Omental fat pad (tissue), 4 donors: ENCODE results near the gene SMAP2. TPM values are rescaled to one million over a fixed set of nuclear protein-coding genes. Genes with fewer than 3 reads are reported as not detected.

Experiments used
- ATAC-seq: fragments of 150-250 bp; one replicate; pipeline ENCODE4 v1.9.1; 2016; ENCODE audit warnings: mild to moderate bottlenecking, moderate library complexity; ENCODE audit not compliant: low FRiP score
- DNase-seq: peaks from one replicate; pipeline ENCODE4 v3.0.0-alpha.2; 2019; ENCODE audit warnings: low spot score
- CTCF ChIP-seq, 3 donors: fragments of 450-650 bp; IDR thresholded peaks; one replicate each; pipeline ENCODE4 v1.5.1; 2016 to 2017; ENCODE audit warnings: antibody characterized with exemption in 3 of 3, mild to moderate bottlenecking in 3 of 3, moderate library complexity in 2 of 3
- total RNA-seq, 4 donors: library from RNA; depleted of rRNA; stranded (reverse); fragments of >200 nt; gene quantifications; one replicate each; pipeline ENCODE4 v1.1.0, GENCODE V29; 2016

SMAP2 gene
- total RNA-seq, 4 donors from 2014 or later = 45.4 to 119 (median 60.1) TPM

- DNase-seq (no peak), ATAC-seq (no peak)
- TF ChIP-seq CTCF (IDR thresholded peaks at IDR 0.05) = no peak
These were observed 48.2 kb downstream of the SMAP2 start for GRCh38 chr1:40421431-40422384.

- TF ChIP-seq CTCF (IDR thresholded peaks at IDR 0.05) = no peak
- DNase-seq = no peak
- ATAC-seq = no peak
These were observed 49.2 kb downstream of the SMAP2 start for GRCh38 chr1:40422630-40423263.

- TF ChIP-seq CTCF (IDR thresholded peaks at IDR 0.05) = no peak
- no peak for ATAC-seq
- DNase-seq = no peak
These were observed 49.7 kb downstream of the SMAP2 start for GRCh38 chr1:40423264-40423642.

- no peak for TF ChIP-seq CTCF (IDR thresholded peaks at IDR 0.05)
- DNase-seq (no peak), ATAC-seq (no peak)
These were observed 50.6 kb downstream of the SMAP2 start for GRCh38 chr1:40423951-40424618.

- no peak for DNase-seq
- no peak for TF ChIP-seq CTCF (IDR thresholded peaks at IDR 0.05)
- no peak for ATAC-seq
These were observed 51.7 kb downstream of the SMAP2 start for GRCh38 chr1:40425198-40425597.

- no peak for DNase-seq
- ATAC-seq = no peak
- no peak for TF ChIP-seq CTCF (IDR thresholded peaks at IDR 0.05)
These were observed 57.9 kb downstream of the SMAP2 start for GRCh38 chr1:40431385-40431784.
